ENCODE measurements around the gene GNAO1.

- TF ChIP-seq ZNF512 (tag; IDR thresholded peaks at IDR 0.05) (no peak), RFX5 (IDR thresholded peaks at IDR 0.05; ENCODE audit: low read depth, low read length) (no peak), MAFG (tag; conservative IDR thresholded peaks at IDR 0.05) (no peak), FOXJ3 (CRISPR knock-in tag; IDR thresholded peaks at IDR 0.05) (no peak), SRSF7 (optimal IDR thresholded peaks at IDR 0.05; ENCODE audit: low read depth, low read length) (no peak), POLR2A (conservative IDR thresholded peaks at IDR 0.05) (no peak), NR1H2 (CRISPR knock-in tag; IDR thresholded peaks at IDR 0.05) (no peak)
Measured at GRCh38 chr16:56366945-56367344, 175.7 kb downstream of the GNAO1 start.
